Gastroesophageal sphincter (tissue), 3 donors: ENCODE data around the gene RASGEF1C.

Experiments used
- CTCF ChIP-seq, 4 experiments: fragments of 200-600 bp in 2 of 4; fragments of 450-650 bp in 2 of 4; sonication (generic) in 1 of 4; IDR thresholded peaks; one replicate each; pipeline ENCODE4 v1.5.1; 2017 to 2019; ENCODE audit warnings: antibody characterized with exemption in 4 of 4, mild to moderate bottlenecking in 2 of 4, moderate library complexity in 2 of 4
- POLR2AphosphoS5 ChIP-seq: sonication (generic); formaldehyde crosslinking; IDR thresholded peaks from one replicate; pipeline ENCODE4 v1.6.1; 2017; ENCODE audit warnings: antibody characterized with exemption

GRCh38 chr5:180098526-180098925 is 110.5 kb downstream of the RASGEF1C start:
- no peak for TF ChIP-seq CTCF (IDR thresholded peaks at IDR 0.05)
- TF ChIP-seq POLR2AphosphoS5 = no peak
